Measurements from ENCODE around the gene MFRP.

The MFRP gene

GRCh38 chr11:119372260-119373058 is 26.0 kb upstream of the MFRP start:
- no peak for DNase-seq

GRCh38 chr11:119371778-119372182 is 25.3 kb upstream of the MFRP start:
- DNase-seq: no peak

GRCh38 chr11:119371067-119371601 is 24.6 kb upstream of the MFRP start:
- no peak for DNase-seq

- no peak for DNase-seq
Observed at GRCh38 chr11:119370486-119371046, 24.1 kb upstream of the MFRP start.

GRCh38 chr11:119369132-119369925 is 22.8 kb upstream of the MFRP start:
- DNase-seq: no peak

- DNase-seq: peak; percentile 81
Observed at GRCh38 chr11:119368121-119369034, 21.9 kb upstream of the MFRP start.

GRCh38 chr11:119367661-119368120 is 21.2 kb upstream of the MFRP start:
- DNase-seq: no peak

GRCh38 chr11:119366690-119367620 is 20.4 kb upstream of the MFRP start:
- no peak for DNase-seq

GRCh38 chr11:119365071-119365591 is 18.6 kb upstream of the MFRP start:
- no peak for DNase-seq

- no peak for DNase-seq
Observed at GRCh38 chr11:119363851-119364590, 17.5 kb upstream of the MFRP start.

GRCh38 chr11:119363081-119363850 is 16.8 kb upstream of the MFRP start:
- DNase-seq: peak; percentile 40

- DNase-seq: peak; percentile 33
Observed at GRCh38 chr11:119362741-119363080, 16.2 kb upstream of the MFRP start.

GRCh38 chr11:119361941-119362725 is 15.6 kb upstream of the MFRP start:
- no peak for DNase-seq

- DNase-seq: no peak
Observed at GRCh38 chr11:119361056-119361787, 14.7 kb upstream of the MFRP start.

- DNase-seq: no peak
Observed at GRCh38 chr11:119359365-119360214, 13.1 kb upstream of the MFRP start.

- no peak for DNase-seq
Observed at GRCh38 chr11:119357074-119357473, 10.6 kb upstream of the MFRP start.
